Muscle of leg (tissue), 16 donors: ENCODE results near the gene HTR3C. TPM values are rescaled to one million over a fixed set of nuclear protein-coding genes. Genes with fewer than 3 reads are reported as not detected.
"Not testable (repeated sequence)": the region's sequence is repeated elsewhere in the genome, so short reads cannot be mapped to it uniquely, and the experiment has no call there.

Experiments
- DNase-seq: peaks from one replicate; pipeline ENCODE4 v3.0.0; 2013
- H3K27ac ChIP-seq: one replicate; pipeline ENCODE4 v1.5.1; 2013; ENCODE audit warnings: mild to moderate bottlenecking, low read length, control low read depth
- H3K27me3 ChIP-seq: one replicate; pipeline ENCODE4 v1.6.1; 2013; ENCODE audit warnings: low read length; ENCODE audit not compliant: control insufficient read depth, insufficient read depth
- H3K36me3 ChIP-seq: one replicate; pipeline ENCODE4 v1.6.1; 2013; ENCODE audit warnings: low read length; ENCODE audit not compliant: control insufficient read depth, insufficient read depth
- H3K4me1 ChIP-seq: one replicate; pipeline ENCODE4 v1.6.1; 2013; ENCODE audit warnings: low read length; ENCODE audit not compliant: control insufficient read depth, insufficient read depth
- H3K4me3 ChIP-seq: one replicate; pipeline ENCODE4 v1.5.1; 2013; ENCODE audit warnings: low read length, control low read depth
- H3K9me3 ChIP-seq: replicated peaks from 2 replicates; pipeline ENCODE4 v1.6.1; 2013; ENCODE audit warnings: low read depth, low read length; ENCODE audit not compliant: control insufficient read depth
- WGBS: methylation state at CpG from one replicate; pipeline ENCODE4 v1.1.5; 2013; ENCODE audit warnings: missing lambda C conversion rate; ENCODE audit not compliant: insufficient coverage; 5-methylcytosine and 5-hydroxymethylcytosine counted together
- long read RNA-seq, 11 donors: transcript quantifications; one replicate each; lab custom pipeline, GENCODE V29; 2026
- polyA plus RNA-seq, 8 donors: library from polyadenylated mRNA; unstranded; fragments of 120-200 nt; gene quantifications; one replicate each; pipeline versions ENCODE4 v1.2.1 to v1.2.3, GENCODE V29; 2013; ENCODE audit warnings: inconsistent platforms in 1 of 8, low replicate concordance in 1 of 8; ENCODE audit not compliant: insufficient read length in 8 of 8, insufficient read depth in 1 of 8
- total RNA-seq: library from RNA; stranded (reverse); fragments of 120-200 nt; gene quantifications from one replicate; pipeline ENCODE4 v1.2.4, GENCODE V29; 2013

The HTR3C gene, protein sequence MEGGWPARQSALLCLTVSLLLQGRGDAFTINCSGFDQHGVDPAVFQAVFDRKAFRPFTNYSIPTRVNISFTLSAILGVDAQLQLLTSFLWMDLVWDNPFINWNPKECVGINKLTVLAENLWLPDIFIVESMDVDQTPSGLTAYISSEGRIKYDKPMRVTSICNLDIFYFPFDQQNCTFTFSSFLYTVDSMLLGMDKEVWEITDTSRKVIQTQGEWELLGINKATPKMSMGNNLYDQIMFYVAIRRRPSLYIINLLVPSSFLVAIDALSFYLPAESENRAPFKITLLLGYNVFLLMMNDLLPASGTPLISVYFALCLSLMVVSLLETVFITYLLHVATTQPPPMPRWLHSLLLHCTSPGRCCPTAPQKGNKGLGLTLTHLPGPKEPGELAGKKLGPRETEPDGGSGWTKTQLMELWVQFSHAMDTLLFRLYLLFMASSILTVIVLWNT
- not detected for total RNA-seq
- polyA plus RNA-seq: not detected
- long read RNA-seq, donor 1: 0 reads
- long read RNA-seq, donor 2: 0 reads
- long read RNA-seq, donor 3: 0 reads
- long read RNA-seq, donor 4: 0 reads
- long read RNA-seq, donor 5: 0 reads
- long read RNA-seq, donor 6: 0 reads
- long read RNA-seq, donor 7: 0 reads
- long read RNA-seq, donor 8: 0 reads
- long read RNA-seq, donor 9: 0 reads
- long read RNA-seq, donor 10: 0 reads
- long read RNA-seq, donor 11: 0 reads

DNA sequence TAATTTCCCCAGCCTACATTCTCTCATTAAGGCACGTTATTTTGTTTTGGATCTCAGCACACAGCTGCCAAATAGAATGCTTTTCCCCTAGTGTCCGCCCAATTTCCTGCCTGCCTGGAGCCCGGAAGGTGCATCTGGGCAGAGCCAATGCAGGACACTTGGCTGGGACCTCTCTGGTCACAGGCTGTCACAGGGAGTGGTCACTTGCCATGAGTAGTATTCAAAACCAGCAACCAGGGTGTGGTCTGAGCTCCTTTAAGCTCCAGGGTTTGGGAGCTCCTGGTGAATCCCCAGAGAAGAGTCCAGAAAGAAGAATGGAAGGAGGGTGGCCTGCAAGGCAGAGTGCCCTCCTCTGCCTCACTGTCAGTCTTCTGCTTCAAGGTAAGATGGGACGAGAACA, at the start of gene HTR3C:
HTR3C (plus strand) TSS at position 281 of the 400 bp plus-strand sequence; CDS start at position 315, 34 bp downstream.
- 54% methylated on average over 3 of the region's 4 CpGs for WGBS

DNA sequence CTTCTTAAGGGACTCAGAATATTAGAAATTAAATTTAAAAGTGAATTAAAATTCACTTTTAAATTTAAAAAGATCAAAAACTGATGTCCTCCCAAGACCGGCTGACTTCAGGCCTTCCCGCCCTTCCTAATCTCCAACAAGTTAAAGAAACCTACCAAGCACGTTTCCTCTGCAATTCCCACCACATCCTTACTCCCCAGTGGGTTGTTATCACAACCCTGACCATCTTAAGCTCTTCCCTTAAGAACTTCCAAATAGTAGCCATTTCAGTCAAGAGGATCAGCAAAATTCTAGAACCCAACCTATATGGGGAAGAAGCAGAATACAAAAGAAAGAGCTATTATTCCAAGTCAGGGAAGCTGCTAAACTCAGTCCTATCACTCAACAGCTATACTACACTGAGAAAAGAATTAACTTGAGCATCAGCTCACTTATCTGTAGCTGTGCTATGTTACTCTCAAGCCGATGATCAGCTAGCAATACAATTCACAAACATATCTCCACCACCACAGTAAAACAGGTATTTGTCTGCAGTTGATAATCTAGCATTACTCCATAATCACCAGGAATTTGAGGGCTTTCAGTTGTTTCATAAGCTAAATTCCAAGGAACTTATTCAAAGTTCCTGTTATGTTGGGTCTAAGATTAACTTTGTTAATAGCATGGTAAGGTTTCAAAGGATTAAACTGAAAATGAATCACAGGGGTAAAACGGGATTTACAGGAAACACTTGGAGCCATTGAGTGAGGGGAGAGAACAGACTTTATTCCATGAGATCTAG, 49.5 kb upstream of the HTR3C start:
- H3K4me3 ChIP-seq: no peak overlapping the region
- no peaks in the 10 kb centered on the region for H3K27me3 ChIP-seq
- no peak for DNase-seq
- H3K27ac ChIP-seq: no peak overlapping the region
- WGBS: 63% methylated on average over 3 of the region's 5 CpGs
- H3K9me3 ChIP-seq: no peaks in the 10 kb centered on the region
- no peaks in the 10 kb centered on the region for H3K4me1 ChIP-seq
- H3K36me3 ChIP-seq: peaks cover 2% of the 10 kb centered on the region

More for the DNA sequence above, at the start of gene HTR3C:
- no peaks in the 10 kb centered on the region for H3K27me3 ChIP-seq
- DNase-seq: no peak
- H3K4me3 ChIP-seq: no peak within 1 kb of the TSS
- no peaks in the 10 kb centered on the region for H3K36me3 ChIP-seq
- no peaks in the 10 kb centered on the region for H3K4me1 ChIP-seq
- H3K27ac ChIP-seq: no peak within 1 kb of the TSS
- no peaks in the 10 kb centered on the region for H3K9me3 ChIP-seq

DNA sequence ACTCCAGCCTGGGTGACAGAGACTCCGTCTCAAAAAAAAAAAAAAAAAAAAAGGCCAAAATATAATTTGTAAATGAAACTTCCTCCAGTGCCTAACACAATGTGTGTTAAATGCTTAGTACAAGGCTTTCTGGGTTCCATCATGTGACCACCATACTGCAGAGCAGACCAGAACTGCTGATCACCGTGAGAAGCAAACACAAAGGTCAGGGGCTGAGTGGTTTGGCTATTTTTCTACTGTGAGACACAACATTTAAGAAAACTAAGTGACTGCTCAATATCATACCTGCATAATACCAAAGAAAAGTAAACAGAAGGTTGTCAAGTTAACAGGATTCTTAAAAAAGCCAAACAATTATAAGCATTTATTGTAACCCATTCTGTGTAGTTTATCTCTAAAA, 48.4 kb upstream of the HTR3C start:
- Histone ChIP-seq H3K27ac (no peak overlapping the region), H3K36me3 (peaks cover 2% of the 10 kb centered on the region), H3K27me3 (no peaks in the 10 kb centered on the region), H3K4me1 (no peaks in the 10 kb centered on the region), H3K4me3 (no peak overlapping the region), H3K9me3 (no peaks in the 10 kb centered on the region)
- peak; percentile 63 for DNase-seq
- WGBS: no CpG with 5 or more reads among the region's 2 CpGs

DNA sequence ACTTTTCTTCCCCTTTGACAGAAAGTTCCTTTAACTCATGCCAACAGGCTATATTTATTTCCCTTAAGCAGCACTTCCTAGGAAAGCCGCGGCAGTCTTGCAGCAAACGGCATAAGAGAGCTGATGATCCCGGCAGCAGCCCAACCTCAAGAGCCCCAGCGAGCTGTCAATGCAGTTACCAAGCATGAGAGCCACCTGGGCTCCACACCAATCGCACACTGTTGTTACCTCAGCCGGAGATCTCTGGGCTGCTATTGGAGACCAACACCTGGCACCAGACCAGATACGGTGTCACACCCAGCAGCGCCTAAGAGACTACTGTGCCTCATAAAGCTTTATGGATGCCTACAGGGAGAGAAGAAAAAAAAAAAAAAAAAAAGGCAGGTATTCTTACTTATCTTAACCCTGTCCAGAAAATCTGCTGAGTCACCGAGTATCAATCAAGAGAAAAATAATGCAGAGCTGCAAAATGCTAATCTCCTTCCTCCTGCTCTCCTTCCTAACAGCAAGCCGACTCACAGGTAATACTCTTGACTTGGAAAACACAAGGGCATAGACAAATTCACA, 46.8 kb upstream of the HTR3C start:
- Histone ChIP-seq H3K4me3 (no peak overlapping the region), H3K9me3 (no peaks in the 10 kb centered on the region), H3K4me1 (no peaks in the 10 kb centered on the region), H3K27ac (no peak overlapping the region), H3K27me3 (no peaks in the 10 kb centered on the region), H3K36me3 (peaks cover 9% of the 10 kb centered on the region)
- DNase-seq: peak; percentile 67
- WGBS: 29% methylated on average over 7 of the region's 11 CpGs

DNA sequence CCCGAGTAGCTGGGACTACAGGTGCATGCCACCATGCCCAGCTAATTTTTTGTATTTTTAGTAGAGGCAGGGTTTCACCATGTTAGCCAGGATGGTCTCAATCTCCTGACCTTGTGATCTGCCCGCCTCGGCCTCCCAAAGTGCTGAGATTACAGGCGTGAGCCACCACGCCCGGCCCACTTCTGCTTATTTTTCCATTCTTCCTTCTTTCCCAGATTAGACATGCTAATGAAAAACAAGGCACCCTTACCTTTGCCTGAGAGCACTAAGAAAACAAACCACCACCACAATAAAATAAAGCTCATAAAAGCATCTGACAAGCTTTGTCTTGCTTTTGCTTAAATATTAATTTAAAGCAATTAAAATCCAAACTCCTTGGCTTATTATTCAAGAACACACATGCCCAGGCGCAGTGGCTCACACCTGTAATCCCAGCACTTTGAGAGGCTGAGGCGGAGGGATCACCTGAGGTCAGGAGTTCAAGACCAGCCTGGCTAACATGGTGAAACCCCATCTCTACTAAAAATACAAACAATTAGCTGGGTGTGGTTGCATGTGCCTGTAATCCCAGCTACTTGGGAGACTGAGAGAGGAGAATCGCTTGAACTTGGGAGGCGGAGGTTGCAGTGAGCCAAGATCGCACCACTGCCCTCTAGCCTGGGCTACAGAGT, 45.6 kb upstream of the HTR3C start:
- H3K9me3 ChIP-seq, DNase-seq, H3K36me3 ChIP-seq, H3K27me3 ChIP-seq, H3K27ac ChIP-seq, H3K4me1 ChIP-seq, H3K4me3 ChIP-seq: not testable (repeated sequence)
- WGBS: no CpG with 5 or more reads among the region's 11 CpGs

DNA sequence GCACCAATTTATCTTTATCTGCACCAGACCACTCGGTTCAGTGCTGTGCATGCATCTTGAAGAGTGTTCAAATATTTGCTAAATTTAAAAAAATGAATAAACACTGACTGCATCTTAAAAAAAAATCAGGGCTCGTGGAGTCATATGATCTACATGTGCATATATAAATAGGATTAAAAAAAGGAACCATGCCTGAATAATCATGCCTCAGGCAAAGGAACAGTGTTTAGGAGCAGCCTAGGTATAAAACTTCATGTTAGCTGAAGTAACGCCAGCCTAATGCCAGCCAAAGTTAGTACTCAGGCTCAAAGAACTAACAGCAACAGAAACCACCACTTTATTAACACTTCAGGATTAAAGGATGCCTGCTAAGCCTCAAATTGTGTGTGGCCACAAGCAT, 44.7 kb upstream of the HTR3C start:
- Histone ChIP-seq H3K4me1 (no peaks in the 10 kb centered on the region), H3K36me3 (peaks cover 11% of the 10 kb centered on the region)
- WGBS: no CpG with 5 or more reads among the region's 3 CpGs

DNA sequence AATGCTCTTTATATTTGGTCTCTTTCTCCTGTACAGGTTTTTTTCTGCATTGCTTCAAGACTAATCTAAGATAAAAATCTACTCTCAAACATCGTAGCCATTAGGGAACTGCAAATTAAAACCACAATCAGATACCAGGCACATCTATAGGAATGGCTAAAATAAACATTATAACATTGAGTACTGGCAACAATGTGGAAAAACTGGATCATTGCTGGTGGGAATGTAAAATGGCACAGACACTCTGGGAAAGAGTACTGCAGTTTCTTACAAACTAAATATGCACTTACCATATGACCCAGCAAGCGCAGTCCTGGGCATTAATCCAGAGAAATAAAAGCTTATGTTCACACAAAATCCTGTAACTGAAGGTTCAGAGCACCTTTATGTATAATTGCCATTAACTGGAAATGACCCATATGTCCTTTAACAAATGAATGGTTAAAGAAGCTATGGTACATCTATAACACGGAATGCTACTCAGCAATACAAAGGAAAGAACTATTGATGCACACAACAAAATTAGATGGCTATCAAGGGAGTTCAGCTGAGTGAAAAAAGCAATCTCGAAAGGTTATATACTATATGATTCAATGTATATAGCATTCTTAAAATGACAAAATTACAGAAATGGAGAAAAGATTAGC, 41.5 kb upstream of the HTR3C start:
- Histone ChIP-seq H3K27me3 (no peaks in the 10 kb centered on the region), H3K4me1 (peaks cover 5% of the 10 kb centered on the region), H3K4me3 (no peak overlapping the region), H3K27ac (no peak overlapping the region), H3K9me3 (no peaks in the 10 kb centered on the region), H3K36me3 (peaks cover 15% of the 10 kb centered on the region)
- WGBS: no CpG with 5 or more reads among the region's 4 CpGs
- DNase-seq: no peak

More for the DNA sequence above, 44.7 kb upstream of the HTR3C start:
- Histone ChIP-seq H3K27ac (no peak overlapping the region), H3K9me3 (no peaks in the 10 kb centered on the region), H3K4me3 (no peak overlapping the region), H3K27me3 (no peaks in the 10 kb centered on the region)
- DNase-seq: no peak

DNA sequence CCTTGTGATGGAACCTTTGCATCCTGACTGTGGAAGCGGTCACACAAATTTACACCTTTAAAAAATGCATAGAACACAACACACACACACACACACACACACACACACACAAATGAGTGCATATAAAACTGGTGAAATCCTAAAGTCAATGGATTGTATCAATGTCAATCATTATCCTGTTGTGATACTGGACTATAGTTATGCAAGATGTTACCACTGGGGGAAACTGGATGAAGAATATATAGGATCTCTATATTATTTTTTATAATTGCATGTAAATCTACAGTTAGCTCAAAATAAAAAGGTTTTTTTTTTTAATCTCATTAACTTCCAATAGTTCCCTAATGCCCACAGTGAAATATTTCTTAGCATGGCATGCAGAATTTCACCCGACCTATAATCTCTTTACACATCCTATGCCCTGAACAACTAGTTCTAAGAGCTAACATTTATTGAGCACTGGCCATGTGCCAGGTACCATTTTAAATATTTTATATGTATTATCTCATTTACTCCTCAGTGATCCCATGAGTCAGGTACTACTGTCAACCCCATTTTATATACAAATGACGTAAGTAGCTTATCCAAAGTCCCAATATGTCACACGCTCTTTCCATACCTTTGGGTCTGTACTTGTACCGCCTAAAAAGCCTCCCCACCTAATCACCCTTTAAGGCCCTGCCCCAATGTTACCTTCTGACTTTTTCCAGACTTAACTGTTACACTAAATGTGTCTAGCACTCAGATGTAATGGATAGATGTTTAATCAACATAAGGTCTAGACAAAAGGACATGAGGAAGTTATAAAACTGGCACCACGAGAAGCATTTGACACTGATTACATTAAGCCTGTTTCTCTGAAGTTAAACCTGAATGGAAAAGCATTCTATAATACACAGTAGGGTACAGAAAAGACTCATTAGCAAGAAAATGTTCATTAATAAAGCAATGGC, 40.6 kb upstream of the HTR3C start:
- no peak overlapping the region for H3K27ac ChIP-seq
- no peaks in the 10 kb centered on the region for H3K27me3 ChIP-seq
- WGBS: 100% methylated on average over 1 of the region's 6 CpGs
- H3K9me3 ChIP-seq: no peaks in the 10 kb centered on the region
- peaks cover 15% of the 10 kb centered on the region for H3K36me3 ChIP-seq
- no peak for DNase-seq
- no peak overlapping the region for H3K4me3 ChIP-seq
- H3K4me1 ChIP-seq: peaks cover 12% of the 10 kb centered on the region
